ENCODE results near the gene NAP1L4.
"Not testable (repeated sequence)": the region's sequence is repeated elsewhere in the genome, so short reads cannot be mapped to it uniquely, and the experiment has no call there.

The NAP1L4 gene

GRCh38 chr11:2955906-2956476, 36.1 kb downstream of the NAP1L4 start:
- no peak for DNase-seq

DNA sequence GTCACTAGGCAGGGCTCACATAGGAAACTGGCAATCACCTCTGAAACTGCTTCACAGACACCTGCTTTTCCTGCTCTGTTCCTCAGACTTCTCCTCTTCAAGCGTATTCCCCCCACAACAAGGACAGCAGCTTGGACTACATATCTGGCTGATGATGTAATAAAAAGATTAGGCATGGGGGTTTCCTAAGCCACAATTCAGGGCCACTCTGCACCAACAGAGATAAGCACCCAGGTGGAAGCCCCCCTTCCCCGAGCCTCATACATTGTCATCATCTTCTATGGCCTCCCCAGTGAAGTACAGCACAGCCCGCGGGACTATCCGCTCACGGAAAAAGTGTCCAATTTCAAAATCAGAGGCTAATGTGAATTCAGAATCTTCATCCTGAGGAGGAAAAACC, 37.9 kb downstream of the NAP1L4 start:
- no peak for DNase-seq

DNA sequence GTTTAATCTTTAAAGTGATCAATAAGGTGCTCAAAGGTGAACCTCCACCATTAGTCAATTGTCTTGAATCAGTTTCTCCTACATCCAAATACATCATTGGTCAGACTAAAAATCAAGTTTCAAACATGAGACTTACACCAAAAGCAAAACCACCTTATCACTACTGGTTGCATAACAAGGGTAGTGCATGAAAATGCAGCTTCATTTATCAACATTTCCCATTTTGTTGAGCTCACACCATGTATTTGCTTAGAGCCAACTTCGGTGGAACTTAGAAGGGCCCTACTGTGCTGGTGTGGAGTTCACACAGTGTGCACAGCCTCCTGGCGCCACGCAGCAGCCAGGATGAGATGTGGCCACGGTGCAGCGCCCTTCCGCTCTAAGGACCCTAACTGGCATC, 39.8 kb downstream of the NAP1L4 start:
- DNase-seq, result no peak

GRCh38 chr11:2951231-2952110, 40.7 kb downstream of the NAP1L4 start:
- no peak for DNase-seq

DNA sequence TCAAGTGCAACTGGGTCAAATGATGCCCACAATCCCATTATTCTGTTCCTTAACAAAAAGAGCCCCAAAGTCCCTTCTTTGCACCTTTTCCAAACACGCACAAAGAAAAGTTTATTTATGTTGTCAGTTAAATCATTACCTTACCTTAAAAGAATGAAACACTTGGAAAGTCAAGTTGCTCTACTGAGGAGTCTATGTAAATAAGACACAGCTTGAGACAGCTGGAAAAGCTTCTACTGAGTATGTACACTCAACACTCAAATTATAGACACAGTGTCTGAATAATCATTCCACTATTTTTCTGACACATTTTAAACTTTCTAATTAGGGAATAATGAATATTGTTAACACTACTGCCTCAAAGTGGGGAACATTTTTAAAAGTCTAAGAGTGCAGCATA, 41.3 kb downstream of the NAP1L4 start:
- no peak for DNase-seq

GRCh38 chr11:2949920-2950319, 42.2 kb downstream of the NAP1L4 start:
- no peak for DNase-seq

- DNase-seq, result no peak
Observed at GRCh38 chr11:2947744-2948143, 44.4 kb downstream of the NAP1L4 start.

DNA sequence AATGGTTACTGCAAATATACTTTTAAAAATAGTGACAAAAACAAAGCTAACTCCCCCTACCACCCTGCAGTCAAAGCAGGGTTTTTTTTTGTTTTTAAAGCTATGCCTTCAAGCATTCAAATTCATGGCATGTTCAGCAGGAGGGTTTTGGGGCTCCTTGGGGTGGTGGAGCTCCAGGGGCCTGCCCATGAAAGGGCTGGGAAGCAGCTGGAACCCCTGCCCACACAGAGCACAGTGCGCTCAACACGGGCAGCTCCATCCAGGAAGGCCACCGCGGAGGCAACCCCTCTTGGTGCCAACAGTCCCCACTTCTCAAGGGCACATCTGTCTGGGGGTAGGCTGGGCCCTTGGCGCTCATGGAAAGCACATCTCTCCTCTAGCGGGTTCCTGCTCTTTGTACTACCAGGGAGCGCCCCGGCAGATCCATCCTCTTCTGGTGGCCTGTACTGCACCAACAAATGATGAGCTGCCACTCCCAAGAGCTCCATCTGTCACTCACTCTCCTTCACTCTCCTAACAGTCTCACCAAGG, 46.3 kb downstream of the NAP1L4 start:
- no peak for DNase-seq

DNA sequence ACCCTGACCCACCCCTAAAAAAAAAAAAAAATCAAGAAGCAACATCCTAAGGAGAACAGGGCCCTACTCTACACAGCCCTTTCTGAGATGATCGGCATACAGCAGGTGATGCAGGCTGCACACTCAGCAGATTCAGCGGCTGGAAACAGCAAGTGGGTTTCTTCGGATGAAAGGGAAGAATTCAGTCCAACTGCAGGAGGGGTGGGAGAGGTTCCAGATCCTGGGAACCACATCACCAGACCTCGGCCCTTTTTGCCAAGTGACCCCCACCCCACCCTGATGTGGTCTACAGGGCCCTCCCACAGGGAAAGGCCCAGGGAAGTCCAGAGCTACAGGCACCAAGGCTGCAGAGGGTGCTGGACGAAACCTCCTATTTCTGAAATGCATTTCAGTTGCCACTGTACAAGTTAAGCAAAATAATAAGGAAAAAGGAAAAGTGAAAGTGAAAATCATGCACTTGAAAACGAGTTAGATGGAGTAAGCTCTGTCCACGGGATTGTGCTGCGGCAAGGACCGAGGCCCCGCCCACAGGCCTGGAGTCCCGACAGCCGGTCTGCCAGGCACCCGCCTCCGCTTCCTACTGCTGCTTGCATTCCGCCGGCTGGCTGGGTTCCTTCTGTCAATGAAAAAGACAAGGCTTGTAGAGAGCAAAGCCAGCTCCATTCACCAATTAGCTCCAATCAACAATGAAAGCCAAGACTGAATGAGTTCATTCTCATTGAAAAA, 46.9 kb downstream of the NAP1L4 start:
- no peak for DNase-seq

DNA sequence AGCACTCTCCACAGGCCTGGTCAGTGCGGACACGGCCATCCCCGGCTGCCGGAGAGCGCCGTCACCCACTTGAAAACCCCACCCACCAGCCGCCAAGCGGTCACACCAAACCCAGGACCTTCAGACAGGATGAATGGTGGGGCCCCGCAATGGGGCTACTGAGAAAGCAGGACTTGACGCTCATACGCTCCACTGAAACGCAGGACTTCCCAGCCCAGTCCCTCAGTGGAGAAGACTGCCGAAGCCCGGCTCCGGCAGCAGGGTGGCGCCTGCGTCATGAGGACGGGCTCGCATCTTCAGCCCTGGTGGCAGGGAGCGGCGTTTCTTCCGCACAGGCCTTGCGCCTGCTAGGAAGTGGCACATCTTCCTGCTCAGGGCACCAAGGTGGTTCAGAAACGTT, 47.6 kb downstream of the NAP1L4 start:
- no peak for DNase-seq

DNA sequence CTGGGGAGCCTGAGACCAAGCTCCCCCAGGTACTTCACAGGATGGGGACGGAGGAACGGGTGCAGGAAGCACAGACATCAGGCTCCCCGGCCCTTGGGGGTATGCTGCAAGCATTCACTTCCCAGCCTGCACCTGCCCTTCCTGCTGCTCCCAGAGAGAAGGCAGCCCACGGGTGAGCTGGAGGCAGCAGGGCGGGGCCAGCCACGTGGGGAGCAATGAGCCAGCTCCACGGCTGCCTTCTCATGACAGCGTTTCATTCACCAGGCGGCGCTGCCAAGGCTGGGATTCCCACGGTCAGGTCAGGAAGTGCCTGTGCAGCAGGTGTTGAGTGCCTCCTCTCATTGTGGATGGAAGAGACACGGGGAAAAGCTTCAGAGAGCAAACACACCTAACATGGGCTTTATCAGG, 48.4 kb downstream of the NAP1L4 start:
- no peak for DNase-seq

- DNase-seq, result no peak
Observed at GRCh38 chr11:2942872-2943710, 49.0 kb downstream of the NAP1L4 start.

DNA sequence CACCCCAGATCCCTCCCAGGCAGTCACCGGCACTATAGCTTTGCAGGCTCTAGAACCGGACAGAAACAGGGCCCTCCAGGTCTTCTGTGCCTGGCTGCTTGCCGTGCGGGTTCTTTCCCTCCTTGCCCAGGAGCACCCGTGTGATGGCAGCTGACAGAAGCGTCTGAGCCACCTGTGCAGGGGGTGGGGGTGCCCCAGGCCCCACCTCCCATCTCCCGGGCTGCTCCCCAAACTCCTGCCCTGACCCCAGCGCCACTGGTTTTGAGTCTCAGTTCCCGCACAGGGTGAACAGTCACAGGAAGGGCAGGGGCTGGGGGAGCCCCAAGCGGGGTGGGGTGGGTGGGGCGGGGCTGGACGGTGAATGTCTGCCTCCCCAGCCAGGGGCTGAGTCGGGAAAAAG, 49.7 kb downstream of the NAP1L4 start:
- DNase-seq, result no peak

- no peak for DNase-seq
Observed at GRCh38 chr11:2940921-2941821, 51.0 kb downstream of the NAP1L4 start.

DNA sequence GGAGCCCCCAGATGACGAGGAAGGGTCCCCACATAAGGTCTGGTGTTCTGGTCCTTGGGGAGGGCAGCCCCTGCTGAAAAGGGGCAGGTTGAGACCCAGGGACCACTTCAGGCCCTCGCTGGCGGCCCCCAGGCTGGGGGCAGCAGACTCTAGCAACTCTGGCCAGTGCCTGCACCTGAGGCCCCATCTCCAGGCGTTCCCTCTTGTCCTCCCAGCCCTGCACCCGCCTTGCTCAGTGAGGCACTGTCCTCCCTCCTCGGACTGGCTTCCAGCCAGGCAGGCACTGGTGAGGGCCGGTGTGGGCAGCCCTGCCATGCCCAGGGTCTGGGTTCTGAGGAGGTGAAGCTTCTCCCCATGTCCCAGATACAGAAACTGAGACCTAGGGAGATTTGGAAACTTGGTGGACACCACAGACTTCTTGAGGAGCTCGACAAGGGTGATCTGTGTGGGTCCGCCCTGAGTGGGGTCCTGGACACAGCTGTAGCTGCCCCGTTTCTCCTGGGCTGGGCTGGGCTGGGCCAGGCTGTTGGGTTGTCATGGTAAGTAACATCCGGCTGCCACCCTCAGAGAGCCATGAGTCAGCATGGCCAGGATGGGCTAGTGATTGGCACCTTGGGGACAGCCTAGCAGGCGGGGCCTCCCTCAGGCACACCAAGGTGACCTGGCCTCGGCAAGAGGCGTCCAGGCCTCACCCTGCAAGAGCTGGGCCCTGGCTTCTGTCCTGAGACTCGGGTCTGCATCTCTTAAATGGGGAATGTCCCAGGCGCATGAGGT, 51.8 kb downstream of the NAP1L4 start:
- no peak for DNase-seq

DNA sequence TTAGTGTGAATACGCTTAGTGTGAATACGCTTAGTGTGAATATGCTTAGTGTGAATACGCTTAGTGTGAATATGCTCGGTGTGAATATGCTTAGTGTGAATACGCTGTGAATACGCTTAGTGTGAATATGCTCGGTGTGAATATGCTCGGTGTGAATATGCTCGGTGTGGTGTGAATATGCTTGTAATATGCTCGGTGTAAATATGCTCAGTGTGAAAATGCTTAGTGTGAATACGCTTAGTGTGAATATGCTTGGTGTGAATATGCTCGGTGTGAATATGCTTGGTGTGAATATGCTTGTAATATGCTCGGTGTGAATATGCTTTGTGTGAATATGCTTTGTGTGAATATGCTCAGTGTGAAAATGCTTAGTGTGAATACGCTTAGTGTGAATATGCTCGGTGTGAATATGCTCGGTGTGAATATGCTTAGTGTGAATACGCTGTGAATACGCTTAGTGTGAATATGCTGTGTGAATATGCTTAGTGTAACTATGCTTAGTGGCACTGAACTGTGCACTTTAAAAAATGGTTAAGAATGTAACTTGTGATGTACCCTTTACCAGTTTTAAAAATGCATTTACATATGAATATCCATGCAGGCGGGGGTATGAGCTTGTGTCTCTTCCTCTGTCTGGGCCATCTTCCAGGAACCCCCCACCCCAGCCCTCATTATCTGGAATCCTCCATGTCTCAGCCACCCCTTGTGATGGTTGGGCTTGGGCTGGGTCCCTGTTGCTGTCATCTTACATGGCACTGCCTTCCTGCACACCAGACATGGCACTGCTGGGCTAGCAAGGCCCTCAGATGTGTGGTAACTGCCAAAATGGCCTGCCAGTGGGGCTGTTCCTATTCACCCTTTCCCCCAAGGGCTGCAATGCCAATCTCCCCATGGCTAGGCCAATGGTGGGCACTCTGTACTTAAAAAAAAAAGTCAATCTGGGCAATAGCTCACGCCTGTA, 53.4 kb downstream of the NAP1L4 start:
- not testable (repeated sequence) for DNase-seq

- not testable (repeated sequence) for DNase-seq
Observed at GRCh38 chr11:2937641-2938457, 54.3 kb downstream of the NAP1L4 start.

- DNase-seq, result no peak
Observed at GRCh38 chr11:2934611-2935239, 57.4 kb downstream of the NAP1L4 start.
